ENCODE results near the gene ARL14EPL. TPM values are rescaled to one million over a fixed set of nuclear protein-coding genes. Genes with fewer than 3 reads are reported as not detected.

Gene ARL14EPL
- total and polyA plus RNA-seq, 9 donors: 0.88 TPM; not detected in 8

GRCh38 chr5:115992848-115993350 is 39.4 kb upstream of the ARL14EPL start:
- 31 to 39% (median 38%) methylated on average over 5 of the region's 5 CpGs for WGBS, 3 donors
- Histone ChIP-seq H3K36me3 (no peaks in the 10 kb centered on the region), H3K4me3 (no peak overlapping the region), H3K9me3 (no peaks in the 10 kb centered on the region), H3K27ac (no peak overlapping the region), H3K27me3 (no peaks in the 10 kb centered on the region), H3K4me1 (ENCODE audit: insufficient read depth) (no peaks in the 10 kb centered on the region)
- TF ChIP-seq POLR2A (IDR thresholded peaks at IDR 0.05) (no peak), EP300 (IDR thresholded peaks at IDR 0.05) (no peak), CTCF (IDR thresholded peaks at IDR 0.05) (no peak)
- intact Hi-C loops (cut with DNase I): no loop called here
- DNase-seq: no peak

- no peaks in the 10 kb centered on the region for H3K36me3 ChIP-seq
- no peak for DNase-seq
- H3K27me3 ChIP-seq: no peaks in the 10 kb centered on the region
- intact Hi-C loops (cut with DNase I): no loop called here
- H3K4me3 ChIP-seq: no peak overlapping the region
- 93 to 94% (median 93%) methylated on average over 6 of the region's 6 CpGs for WGBS, 3 donors
- no peaks in the 10 kb centered on the region for H3K9me3 ChIP-seq
- H3K27ac ChIP-seq: no peak overlapping the region
- TF ChIP-seq CTCF (IDR thresholded peaks at IDR 0.05) (no peak), EP300 (IDR thresholded peaks at IDR 0.05) (no peak), POLR2A (IDR thresholded peaks at IDR 0.05) (no peak)
- no peaks in the 10 kb centered on the region for H3K4me1 ChIP-seq (ENCODE audit: insufficient read depth)
Observed at GRCh38 chr5:115995351-115995750, 36.9 kb upstream of the ARL14EPL start.

GRCh38 chr5:116002116-116002906 is 30.0 kb upstream of the ARL14EPL start:
- no peaks in the 10 kb centered on the region for H3K9me3 ChIP-seq
- no peaks in the 10 kb centered on the region for H3K36me3 ChIP-seq
- no peak for DNase-seq
- H3K27me3 ChIP-seq: no peaks in the 10 kb centered on the region
- intact Hi-C loops (cut with DNase I): no loop called here
- H3K4me1 ChIP-seq (ENCODE audit: insufficient read depth): no peaks in the 10 kb centered on the region
- WGBS, 3 donors: 88 to 93% (median 89%) methylated on average over 6 of the region's 6 CpGs
- H3K27ac ChIP-seq: no peak overlapping the region
- H3K4me3 ChIP-seq: no peak overlapping the region
- TF ChIP-seq POLR2A (IDR thresholded peaks at IDR 0.05): no peak
- TF ChIP-seq EP300 (IDR thresholded peaks at IDR 0.05): no peak
- no peak for TF ChIP-seq CTCF (IDR thresholded peaks at IDR 0.05)

GRCh38 chr5:116004248-116004647 is 28.0 kb upstream of the ARL14EPL start:
- H3K27ac ChIP-seq: no peak overlapping the region
- H3K4me3 ChIP-seq: no peak overlapping the region
- DNase-seq: no peak
- H3K27me3 ChIP-seq: no peaks in the 10 kb centered on the region
- no peaks in the 10 kb centered on the region for H3K36me3 ChIP-seq
- intact Hi-C loops (cut with DNase I): no loop called here
- TF ChIP-seq POLR2A (IDR thresholded peaks at IDR 0.05) (no peak), EP300 (IDR thresholded peaks at IDR 0.05) (no peak), CTCF (IDR thresholded peaks at IDR 0.05) (no peak)
- H3K9me3 ChIP-seq: no peaks in the 10 kb centered on the region
- 86 to 88% (median 87%) methylated on average over 3 of the region's 3 CpGs for WGBS, 3 donors
- no peaks in the 10 kb centered on the region for H3K4me1 ChIP-seq (ENCODE audit: insufficient read depth)
